HepG2 (cell line): ENCODE measurements around the gene VCP. TPM values are rescaled to one million over a fixed set of nuclear protein-coding genes. Genes with fewer than 3 reads are reported as not detected.

Experiments
- RAD51 ChIP-seq: fragments of 450-650 bp; IDR thresholded peaks from 2 replicates; pipeline ENCODE4 v1.6.1; 2016; ENCODE audit warnings: borderline replicate concordance
- ZBTB3 ChIP-seq: sonication (generic); formaldehyde crosslinking; IDR thresholded peaks from 2 replicates; pipeline ENCODE4 v1.4.0; 2020; ENCODE audit warnings: low read depth, mild to moderate bottlenecking, moderate library complexity, missing genetic modification reagents, borderline replicate concordance
- ZFP62 ChIP-seq: sonication (generic); formaldehyde crosslinking; IDR thresholded peaks from 2 replicates; pipeline ENCODE4 v1.4.0; 2020; ENCODE audit warnings: missing genetic modification reagents
- polyA plus RNA-seq, 8 experiments: library from polyadenylated mRNA; depleted of rRNA in 3 of 8; stranded (reverse) in 7 of 8; unstranded in 1 of 8; fragments of >200 nt; fragmentation: Illumina TruSeq in 4 of 8; extraction: Trizol in 4 of 8; gene quantifications; 2 replicates each; pipeline versions ENCODE4 v1.2.1 to v1.2.3, GENCODE V29; 2011 to 2016; ENCODE audit warnings: low read depth in 4 of 8, missing spikeins in 1 of 8, mixed read lengths in 1 of 8; ENCODE audit not compliant: insufficient read depth in 1 of 8
- total RNA-seq, 5 experiments: library from RNA; depleted of rRNA; stranded (reverse); fragments of >200 nt; fragmentation: Illumina TruSeq; extraction: Trizol; gene quantifications; 2 replicates each; pipeline ENCODE4 v1.2.3, GENCODE V29; 2016; ENCODE audit warnings: low read depth in 1 of 5
- TF ChIP-seq, protein P1 (sequence below): sonication (generic); formaldehyde crosslinking; IDR thresholded peaks from 2 replicates; pipeline ENCODE4 v1.4.0; 2020; ENCODE audit warnings: mild to moderate bottlenecking, missing genetic modification reagents
- TF ChIP-seq, protein P2 (sequence below): sonication (generic); formaldehyde crosslinking; IDR thresholded peaks from 2 replicates; pipeline ENCODE4 v1.5.0; 2020; ENCODE audit warnings: mild to moderate bottlenecking, missing genetic modification reagents
- TF ChIP-seq, protein P3 (sequence below): sonication (generic); formaldehyde crosslinking; IDR thresholded peaks from 2 replicates; pipeline ENCODE4 v1.4.0; 2020; ENCODE audit warnings: mild to moderate bottlenecking, missing genetic modification reagents, borderline replicate concordance
- TF ChIP-seq, protein P4 (sequence below), 2 experiments: sonication (generic) in 1 of 2; formaldehyde crosslinking in 1 of 2; IDR thresholded peaks; 2 replicates each; pipeline versions ENCODE4 v1.6.1 to v1.9.0; 2014 to 2022; ENCODE audit warnings: antibody characterized with exemption in 1 of 2, borderline replicate concordance in 1 of 2, inconsistent platforms in 1 of 2, low read depth in 1 of 2, missing genetic modification reagents in 1 of 2

VCP gene
- total and polyA plus RNA-seq, 2 of the 13 experiments (the other 11 are each of a cell fraction or from before 2014, with no cell fraction given): 143 to 391 TPM

DNA sequence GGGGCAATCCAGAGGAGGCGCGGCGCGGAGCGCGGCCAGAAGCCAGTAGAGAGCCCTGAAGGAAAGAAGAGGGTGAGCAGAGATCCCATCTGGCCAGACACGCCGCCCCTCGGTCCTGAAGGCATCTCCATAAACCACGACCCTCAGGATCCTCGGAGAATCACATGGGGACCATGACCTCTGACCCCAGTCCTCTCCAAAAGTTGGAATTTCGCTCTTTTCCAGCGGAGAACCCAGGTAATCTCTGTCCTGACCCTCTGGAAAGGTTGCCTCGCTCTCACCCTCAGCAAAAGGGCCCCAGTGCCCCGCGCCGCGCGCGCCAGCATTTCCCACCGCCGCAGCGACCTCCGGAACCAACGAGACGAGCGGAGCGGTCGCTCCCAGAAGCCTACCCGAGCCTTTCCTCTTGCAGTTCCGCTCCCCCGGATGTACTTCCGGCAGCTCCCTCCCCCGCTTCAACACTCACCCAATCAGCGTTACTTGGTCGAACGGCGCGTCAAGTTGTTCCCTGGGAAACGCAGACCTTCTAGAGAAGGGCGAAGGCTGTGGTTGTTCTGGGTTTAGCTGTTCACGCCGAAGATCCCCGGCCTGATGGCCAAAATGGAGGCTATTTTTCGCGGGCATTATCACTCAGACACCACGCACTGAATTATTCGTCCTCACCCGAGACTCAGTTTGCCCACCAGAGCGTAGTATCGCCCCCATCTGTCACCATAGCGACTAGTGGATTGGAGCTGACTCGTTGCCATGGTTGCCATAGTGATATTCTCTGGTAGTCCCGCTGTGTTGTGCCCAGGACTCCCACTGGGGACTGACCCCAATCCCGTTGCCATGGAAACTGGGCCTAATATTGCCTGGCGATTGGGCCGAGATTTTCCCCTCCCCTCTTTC, 30.6 kb upstream of the VCP start, which contains the start of gene STOML2 (continued):
- TF ChIP-seq, protein P1, sequence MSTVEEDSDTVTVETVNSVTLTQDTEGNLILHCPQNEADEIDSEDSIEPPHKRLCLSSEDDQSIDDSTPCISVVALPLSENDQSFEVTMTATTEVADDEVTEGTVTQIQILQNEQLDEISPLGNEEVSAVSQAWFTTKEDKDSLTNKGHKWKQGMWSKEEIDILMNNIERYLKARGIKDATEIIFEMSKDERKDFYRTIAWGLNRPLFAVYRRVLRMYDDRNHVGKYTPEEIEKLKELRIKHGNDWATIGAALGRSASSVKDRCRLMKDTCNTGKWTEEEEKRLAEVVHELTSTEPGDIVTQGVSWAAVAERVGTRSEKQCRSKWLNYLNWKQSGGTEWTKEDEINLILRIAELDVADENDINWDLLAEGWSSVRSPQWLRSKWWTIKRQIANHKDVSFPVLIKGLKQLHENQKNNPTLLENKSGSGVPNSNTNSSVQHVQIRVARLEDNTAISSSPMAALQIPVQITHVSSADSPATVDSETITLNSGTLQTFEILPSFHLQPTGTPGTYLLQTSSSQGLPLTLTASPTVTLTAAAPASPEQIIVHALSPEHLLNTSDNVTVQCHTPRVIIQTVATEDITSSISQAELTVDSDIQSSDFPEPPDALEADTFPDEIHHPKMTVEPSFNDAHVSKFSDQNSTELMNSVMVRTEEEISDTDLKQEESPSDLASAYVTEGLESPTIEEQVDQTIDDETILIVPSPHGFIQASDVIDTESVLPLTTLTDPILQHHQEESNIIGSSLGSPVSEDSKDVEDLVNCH (CRISPR knock-in tag): no peak
- TF ChIP-seq ZFP62 (CRISPR knock-in tag) (0 out of 2 replicates have a peak, but pooled peaks have one; percentile 29), ZBTB3 (CRISPR knock-in tag) (no peak), RAD51 (no peak)
- TF ChIP-seq, protein P2, sequence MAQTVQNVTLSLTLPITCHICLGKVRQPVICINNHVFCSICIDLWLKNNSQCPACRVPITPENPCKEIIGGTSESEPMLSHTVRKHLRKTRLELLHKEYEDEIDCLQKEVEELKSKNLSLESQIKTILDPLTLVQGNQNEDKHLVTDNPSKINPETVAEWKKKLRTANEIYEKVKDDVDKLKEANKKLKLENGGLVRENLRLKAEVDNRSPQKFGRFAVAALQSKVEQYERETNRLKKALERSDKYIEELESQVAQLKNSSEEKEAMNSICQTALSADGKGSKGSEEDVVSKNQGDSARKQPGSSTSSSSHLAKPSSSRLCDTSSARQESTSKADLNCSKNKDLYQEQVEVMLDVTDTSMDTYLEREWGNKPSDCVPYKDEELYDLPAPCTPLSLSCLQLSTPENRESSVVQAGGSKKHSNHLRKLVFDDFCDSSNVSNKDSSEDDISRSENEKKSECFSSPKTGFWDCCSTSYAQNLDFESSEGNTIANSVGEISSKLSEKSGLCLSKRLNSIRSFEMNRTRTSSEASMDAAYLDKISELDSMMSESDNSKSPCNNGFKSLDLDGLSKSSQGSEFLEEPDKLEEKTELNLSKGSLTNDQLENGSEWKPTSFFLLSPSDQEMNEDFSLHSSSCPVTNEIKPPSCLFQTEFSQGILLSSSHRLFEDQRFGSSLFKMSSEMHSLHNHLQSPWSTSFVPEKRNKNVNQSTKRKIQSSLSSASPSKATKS (CRISPR knock-in tag): 0 out of 2 replicates have a peak, but pooled peaks have one; percentile 39
- TF ChIP-seq, protein P3, sequence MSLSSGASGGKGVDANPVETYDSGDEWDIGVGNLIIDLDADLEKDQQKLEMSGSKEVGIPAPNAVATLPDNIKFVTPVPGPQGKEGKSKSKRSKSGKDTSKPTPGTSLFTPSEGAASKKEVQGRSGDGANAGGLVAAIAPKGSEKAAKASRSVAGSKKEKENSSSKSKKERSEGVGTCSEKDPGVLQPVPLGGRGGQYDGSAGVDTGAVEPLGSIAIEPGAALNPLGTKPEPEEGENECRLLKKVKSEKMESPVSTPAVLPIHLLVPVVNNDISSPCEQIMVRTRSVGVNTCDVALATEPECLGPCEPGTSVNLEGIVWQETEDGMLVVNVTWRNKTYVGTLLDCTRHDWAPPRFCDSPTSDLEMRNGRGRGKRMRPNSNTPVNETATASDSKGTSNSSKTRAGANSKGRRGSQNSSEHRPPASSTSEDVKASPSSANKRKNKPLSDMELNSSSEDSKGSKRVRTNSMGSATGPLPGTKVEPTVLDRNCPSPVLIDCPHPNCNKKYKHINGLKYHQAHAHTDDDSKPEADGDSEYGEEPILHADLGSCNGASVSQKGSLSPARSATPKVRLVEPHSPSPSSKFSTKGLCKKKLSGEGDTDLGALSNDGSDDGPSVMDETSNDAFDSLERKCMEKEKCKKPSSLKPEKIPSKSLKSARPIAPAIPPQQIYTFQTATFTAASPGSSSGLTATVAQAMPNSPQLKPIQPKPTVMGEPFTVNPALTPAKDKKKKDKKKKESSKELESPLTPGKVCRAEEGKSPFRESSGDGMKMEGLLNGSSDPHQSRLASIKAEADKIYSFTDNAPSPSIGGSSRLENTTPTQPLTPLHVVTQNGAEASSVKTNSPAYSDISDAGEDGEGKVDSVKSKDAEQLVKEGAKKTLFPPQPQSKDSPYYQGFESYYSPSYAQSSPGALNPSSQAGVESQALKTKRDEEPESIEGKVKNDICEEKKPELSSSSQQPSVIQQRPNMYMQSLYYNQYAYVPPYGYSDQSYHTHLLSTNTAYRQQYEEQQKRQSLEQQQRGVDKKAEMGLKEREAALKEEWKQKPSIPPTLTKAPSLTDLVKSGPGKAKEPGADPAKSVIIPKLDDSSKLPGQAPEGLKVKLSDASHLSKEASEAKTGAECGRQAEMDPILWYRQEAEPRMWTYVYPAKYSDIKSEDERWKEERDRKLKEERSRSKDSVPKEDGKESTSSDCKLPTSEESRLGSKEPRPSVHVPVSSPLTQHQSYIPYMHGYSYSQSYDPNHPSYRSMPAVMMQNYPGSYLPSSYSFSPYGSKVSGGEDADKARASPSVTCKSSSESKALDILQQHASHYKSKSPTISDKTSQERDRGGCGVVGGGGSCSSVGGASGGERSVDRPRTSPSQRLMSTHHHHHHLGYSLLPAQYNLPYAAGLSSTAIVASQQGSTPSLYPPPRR (CRISPR knock-in tag): no peak
- TF ChIP-seq, protein P4, sequence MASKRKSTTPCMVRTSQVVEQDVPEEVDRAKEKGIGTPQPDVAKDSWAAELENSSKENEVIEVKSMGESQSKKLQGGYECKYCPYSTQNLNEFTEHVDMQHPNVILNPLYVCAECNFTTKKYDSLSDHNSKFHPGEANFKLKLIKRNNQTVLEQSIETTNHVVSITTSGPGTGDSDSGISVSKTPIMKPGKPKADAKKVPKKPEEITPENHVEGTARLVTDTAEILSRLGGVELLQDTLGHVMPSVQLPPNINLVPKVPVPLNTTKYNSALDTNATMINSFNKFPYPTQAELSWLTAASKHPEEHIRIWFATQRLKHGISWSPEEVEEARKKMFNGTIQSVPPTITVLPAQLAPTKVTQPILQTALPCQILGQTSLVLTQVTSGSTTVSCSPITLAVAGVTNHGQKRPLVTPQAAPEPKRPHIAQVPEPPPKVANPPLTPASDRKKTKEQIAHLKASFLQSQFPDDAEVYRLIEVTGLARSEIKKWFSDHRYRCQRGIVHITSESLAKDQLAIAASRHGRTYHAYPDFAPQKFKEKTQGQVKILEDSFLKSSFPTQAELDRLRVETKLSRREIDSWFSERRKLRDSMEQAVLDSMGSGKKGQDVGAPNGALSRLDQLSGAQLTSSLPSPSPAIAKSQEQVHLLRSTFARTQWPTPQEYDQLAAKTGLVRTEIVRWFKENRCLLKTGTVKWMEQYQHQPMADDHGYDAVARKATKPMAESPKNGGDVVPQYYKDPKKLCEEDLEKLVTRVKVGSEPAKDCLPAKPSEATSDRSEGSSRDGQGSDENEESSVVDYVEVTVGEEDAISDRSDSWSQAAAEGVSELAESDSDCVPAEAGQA (IDR thresholded peaks at IDR 0.05; ENCODE audit: low read depth): peak; percentile 71
- TF ChIP-seq, protein P4 (CRISPR knock-in tag; IDR thresholded peaks at IDR 0.05; ENCODE audit: borderline replicate concordance): no peak
